Ishikawa (cell line): Measurements from ENCODE around the gene OVOL3.

Experiments
- CEBPB ChIP-seq: IDR thresholded peaks from 2 replicates; pipeline ENCODE4 v1.6.1; 2012
- CREB1 ChIP-seq: IDR thresholded peaks from 2 replicates; pipeline ENCODE4 v1.6.1; 2012; ENCODE audit warnings: low read depth
- RAD21 ChIP-seq: IDR thresholded peaks from 2 replicates; pipeline ENCODE4 v1.6.1; 2012; ENCODE audit warnings: low read depth
- TAF1 ChIP-seq: IDR thresholded peaks from 2 replicates; pipeline ENCODE4 v1.6.1; 2012; ENCODE audit warnings: low read depth, mild to moderate bottlenecking
- TEAD4 ChIP-seq: IDR thresholded peaks from 2 replicates; pipeline ENCODE4 v1.6.1; 2012
- YY1 ChIP-seq: IDR thresholded peaks from 2 replicates; pipeline ENCODE4 v1.6.1; 2012; ENCODE audit warnings: low read depth
- ZBTB7A ChIP-seq: IDR thresholded peaks from 2 replicates; pipeline ENCODE4 v1.6.1; 2012; ENCODE audit warnings: low read depth
- TF ChIP-seq, protein P1 (sequence below): IDR thresholded peaks from 2 replicates; pipeline ENCODE4 v1.6.1; 2012; ENCODE audit warnings: low read depth, mild to moderate bottlenecking
- TF ChIP-seq, protein P2 (sequence below): IDR thresholded peaks from 2 replicates; pipeline ENCODE4 v1.6.1; 2012
- TF ChIP-seq, protein P3 (sequence below): IDR thresholded peaks from 2 replicates; pipeline ENCODE4 v1.6.1; 2012

DNA sequence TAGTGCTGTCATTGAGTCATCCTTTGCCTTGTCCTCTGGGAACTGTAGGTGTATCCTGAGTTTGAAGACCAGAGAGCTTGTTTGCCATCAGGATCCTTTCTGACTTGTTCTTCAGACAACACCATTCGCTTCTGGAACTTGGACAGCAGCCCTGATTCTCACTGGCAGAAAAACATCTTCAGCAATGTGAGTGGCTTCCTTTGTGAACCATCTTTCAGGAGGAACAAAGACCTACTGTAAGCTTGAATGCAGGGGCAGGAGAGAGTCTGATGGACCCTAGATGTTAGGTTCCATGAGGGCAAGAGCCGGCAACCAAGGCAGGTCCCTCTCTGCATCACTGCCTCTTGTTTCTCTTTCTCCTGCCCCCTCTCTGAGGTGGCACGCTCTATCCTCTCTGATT lies 29.6 kb upstream of the OVOL3 start:
- TF ChIP-seq, protein P1, sequence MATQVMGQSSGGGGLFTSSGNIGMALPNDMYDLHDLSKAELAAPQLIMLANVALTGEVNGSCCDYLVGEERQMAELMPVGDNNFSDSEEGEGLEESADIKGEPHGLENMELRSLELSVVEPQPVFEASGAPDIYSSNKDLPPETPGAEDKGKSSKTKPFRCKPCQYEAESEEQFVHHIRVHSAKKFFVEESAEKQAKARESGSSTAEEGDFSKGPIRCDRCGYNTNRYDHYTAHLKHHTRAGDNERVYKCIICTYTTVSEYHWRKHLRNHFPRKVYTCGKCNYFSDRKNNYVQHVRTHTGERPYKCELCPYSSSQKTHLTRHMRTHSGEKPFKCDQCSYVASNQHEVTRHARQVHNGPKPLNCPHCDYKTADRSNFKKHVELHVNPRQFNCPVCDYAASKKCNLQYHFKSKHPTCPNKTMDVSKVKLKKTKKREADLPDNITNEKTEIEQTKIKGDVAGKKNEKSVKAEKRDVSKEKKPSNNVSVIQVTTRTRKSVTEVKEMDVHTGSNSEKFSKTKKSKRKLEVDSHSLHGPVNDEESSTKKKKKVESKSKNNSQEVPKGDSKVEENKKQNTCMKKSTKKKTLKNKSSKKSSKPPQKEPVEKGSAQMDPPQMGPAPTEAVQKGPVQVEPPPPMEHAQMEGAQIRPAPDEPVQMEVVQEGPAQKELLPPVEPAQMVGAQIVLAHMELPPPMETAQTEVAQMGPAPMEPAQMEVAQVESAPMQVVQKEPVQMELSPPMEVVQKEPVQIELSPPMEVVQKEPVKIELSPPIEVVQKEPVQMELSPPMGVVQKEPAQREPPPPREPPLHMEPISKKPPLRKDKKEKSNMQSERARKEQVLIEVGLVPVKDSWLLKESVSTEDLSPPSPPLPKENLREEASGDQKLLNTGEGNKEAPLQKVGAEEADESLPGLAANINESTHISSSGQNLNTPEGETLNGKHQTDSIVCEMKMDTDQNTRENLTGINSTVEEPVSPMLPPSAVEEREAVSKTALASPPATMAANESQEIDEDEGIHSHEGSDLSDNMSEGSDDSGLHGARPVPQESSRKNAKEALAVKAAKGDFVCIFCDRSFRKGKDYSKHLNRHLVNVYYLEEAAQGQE = no peak
- TF ChIP-seq TAF1 = no peak
- no peak for TF ChIP-seq RAD21
- no peak for TF ChIP-seq YY1
- TF ChIP-seq CEBPB = no peak
- TF ChIP-seq, protein P2, sequence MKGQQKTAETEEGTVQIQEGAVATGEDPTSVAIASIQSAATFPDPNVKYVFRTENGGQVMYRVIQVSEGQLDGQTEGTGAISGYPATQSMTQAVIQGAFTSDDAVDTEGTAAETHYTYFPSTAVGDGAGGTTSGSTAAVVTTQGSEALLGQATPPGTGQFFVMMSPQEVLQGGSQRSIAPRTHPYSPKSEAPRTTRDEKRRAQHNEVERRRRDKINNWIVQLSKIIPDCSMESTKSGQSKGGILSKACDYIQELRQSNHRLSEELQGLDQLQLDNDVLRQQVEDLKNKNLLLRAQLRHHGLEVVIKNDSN = no peak
- TF ChIP-seq ZBTB7A = no peak
- TF ChIP-seq, protein P3, sequence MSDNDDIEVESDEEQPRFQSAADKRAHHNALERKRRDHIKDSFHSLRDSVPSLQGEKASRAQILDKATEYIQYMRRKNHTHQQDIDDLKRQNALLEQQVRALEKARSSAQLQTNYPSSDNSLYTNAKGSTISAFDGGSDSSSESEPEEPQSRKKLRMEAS = no peak
- no peak for TF ChIP-seq CREB1
- TF ChIP-seq TEAD4 = no peak
